HG03558 (cell line): ENCODE measurements around the gene ATN1.

Experiments
- ATAC-seq: cut with Tn5 transposase; IDR thresholded peaks from one replicate; pipeline ENCODE4 v1.9.1; 2021; ENCODE audit warnings: moderate number of reproducible peaks; ENCODE audit not compliant: unreplicated experiment; ENCODE audit errors: extremely low read depth

Gene ATN1

DNA sequence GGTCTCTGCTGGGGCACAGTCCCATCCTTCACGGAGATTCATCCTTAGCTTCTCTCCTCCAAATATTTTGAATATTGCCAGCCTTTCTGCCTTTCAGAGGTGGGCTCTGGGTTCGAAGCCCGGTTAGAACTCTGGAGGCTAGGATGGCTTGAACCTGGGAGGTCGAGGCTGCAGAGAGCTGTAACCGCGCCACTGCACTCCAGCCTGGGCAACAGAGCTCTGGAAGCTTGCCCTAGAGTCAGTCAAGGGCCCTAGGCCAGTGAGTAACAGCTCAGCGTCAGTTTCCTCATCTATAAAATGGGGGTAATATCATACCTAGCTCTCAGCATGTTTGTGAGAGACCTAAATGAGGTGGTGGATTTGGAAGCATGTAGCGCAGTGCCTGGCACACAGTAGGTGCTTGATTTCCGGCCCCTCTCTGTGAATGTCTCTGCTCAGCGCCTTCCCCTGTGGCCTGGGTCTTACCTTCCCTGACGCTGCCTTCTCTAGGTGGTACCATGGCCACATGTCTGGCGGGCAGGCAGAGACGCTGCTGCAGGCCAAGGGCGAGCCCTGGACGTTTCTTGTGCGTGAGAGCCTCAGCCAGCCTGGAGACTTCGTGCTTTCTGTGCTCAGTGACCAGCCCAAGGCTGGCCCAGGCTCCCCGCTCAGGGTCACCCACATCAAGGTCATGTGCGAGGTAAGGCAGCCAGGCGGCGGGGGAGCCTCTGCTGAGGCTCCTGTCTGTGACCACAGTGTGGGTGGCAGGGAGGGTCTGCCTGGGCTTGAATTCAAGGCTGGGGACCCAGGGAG is 26.8 kb downstream of the ATN1 start:
- ATAC-seq: no peak

DNA sequence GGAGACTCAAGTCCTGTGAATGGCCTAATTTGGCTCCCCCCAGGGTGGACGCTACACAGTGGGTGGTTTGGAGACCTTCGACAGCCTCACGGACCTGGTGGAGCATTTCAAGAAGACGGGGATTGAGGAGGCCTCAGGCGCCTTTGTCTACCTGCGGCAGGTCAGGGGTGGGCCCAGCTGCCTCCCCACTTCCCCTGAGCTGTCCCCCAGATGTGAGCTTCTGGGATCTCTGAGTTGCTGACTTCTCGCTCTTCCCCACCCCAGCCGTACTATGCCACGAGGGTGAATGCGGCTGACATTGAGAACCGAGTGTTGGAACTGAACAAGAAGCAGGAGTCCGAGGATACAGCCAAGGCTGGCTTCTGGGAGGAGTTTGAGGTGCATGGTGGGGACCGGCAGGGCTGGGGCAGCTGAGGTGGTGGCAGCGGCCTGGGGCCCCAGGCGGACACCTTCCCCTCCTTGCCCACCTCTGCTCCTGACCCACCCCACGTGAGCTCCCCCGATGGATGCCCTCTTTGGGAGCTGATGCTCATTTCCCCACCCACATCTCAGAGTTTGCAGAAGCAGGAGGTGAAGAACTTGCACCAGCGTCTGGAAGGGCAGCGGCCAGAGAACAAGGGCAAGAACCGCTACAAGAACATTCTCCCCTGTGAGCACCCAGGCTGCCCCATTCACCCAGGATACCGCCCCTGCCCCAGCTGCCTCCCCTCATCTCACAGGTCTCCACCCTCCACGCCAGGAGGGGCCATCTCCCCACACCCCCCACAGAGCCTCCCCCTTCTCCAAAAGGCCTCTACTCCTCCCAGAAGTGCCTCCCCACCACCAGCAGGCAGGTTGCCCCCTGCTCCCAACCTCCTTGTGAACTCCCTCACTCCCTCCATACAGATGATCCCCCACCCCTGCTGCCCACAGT is 27.6 kb downstream of the ATN1 start:
- no peak for ATAC-seq

DNA sequence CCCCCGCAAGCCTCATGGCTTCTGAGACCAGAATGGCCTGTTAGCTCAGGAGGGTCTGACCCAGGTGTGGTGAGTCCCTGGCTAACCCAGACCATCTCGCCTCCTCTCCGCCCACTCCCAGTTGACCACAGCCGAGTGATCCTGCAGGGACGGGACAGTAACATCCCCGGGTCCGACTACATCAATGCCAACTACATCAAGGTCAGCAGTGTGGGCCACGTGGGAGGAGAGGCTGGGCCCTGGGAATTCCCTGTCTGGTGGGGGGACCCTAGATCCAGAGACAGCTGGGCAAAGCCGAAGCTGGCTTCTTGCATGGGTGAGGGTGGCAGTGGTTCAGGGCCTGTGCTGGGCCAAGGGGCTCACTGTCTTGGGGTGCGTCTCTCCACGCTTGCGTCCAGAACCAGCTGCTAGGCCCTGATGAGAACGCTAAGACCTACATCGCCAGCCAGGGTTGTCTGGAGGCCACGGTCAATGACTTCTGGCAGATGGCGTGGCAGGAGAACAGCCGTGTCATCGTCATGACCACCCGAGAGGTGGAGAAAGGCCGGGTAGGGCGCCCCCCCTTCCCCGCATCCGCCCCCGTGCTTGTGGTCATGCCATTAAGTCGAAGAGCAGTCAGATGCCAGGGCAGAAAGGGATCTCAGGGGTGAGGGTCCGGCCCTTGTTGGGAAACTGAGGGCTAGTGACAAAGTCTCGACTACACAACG is 28.4 kb downstream of the ATN1 start:
- no peak for ATAC-seq

DNA sequence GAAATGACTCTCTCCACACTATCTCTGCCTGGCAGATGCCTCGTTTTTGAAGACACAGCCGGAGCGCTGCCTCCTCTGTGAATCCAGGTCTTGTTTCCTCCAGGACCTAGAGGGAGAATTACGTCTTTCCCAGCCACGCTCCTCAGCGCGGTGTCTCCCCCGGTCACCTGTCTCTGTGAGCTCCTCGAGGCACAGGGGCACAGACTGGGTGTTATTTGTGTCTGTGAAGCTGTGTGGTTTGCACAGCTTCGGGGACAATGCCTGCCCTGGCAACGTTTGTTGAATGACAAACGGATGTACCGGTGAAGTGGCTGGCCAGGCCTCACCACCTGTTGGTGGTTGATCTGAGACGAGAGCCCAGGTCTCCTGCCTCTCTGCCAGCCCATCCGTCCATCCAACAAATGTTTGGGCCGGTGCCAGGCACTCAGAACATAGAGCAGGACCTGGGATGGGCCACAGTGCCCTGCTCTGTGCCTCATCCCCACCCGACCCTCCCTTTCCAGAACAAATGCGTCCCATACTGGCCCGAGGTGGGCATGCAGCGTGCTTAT is 29.5 kb downstream of the ATN1 start:
- no peak for ATAC-seq

DNA sequence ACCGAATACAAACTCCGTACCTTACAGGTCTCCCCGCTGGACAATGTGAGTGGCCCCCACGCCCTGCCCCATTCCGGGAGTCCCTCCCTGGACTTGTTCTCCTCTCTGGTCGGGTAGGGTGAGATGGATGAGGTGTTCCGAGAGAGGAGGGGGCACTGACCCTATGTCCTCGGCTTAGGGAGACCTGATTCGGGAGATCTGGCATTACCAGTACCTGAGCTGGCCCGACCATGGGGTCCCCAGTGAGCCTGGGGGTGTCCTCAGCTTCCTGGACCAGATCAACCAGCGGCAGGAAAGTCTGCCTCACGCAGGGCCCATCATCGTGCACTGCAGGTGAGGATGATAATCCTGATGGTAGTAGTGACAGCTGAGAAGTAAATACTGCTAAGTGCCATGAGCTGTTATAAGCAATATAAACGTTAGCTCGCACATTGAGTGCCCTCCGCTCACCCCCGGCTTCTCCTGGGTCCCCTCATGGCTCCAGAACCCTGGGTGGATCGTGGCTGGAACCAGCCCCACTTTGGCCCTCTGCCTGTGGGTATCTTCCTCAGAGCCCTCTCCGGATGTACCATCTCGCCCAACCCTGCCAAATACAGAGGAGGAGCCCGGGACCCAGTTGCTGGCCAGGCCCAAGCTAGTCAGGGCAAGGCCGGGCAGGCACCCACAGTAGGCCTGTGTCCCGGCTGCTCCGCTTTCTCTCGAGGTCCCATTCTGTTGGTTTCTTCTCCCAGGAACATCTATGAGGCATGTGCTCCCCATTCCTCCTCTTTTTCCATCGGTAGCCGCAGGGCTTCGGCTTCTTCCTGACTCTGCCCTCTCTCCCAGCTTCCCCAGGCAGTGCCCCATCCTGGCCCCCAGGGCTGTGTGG is 30.2 kb downstream of the ATN1 start:
- no peak for ATAC-seq

DNA sequence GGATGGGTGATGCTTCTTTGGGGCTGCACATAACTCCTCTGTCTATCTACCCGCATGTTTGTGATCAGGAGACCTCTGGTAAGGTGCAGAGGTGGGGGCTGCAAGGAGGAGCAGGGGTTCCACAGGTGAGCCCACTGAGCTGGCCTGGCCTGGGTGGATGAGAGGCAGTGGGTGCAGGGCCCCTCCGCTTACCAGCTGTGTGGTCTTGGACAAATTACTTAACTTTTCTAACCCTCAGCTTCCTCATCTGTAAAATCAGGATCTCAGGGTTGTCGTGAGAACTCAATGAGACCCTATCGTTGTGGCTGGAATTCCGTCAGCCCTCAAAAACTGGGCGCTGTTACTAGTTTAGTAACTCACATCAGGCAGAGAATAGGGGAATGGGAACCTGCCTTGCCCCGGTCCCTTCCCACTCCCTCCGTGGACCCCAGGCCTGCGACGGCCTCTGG is 30.9 kb downstream of the ATN1 start:
- ATAC-seq: no peak

DNA sequence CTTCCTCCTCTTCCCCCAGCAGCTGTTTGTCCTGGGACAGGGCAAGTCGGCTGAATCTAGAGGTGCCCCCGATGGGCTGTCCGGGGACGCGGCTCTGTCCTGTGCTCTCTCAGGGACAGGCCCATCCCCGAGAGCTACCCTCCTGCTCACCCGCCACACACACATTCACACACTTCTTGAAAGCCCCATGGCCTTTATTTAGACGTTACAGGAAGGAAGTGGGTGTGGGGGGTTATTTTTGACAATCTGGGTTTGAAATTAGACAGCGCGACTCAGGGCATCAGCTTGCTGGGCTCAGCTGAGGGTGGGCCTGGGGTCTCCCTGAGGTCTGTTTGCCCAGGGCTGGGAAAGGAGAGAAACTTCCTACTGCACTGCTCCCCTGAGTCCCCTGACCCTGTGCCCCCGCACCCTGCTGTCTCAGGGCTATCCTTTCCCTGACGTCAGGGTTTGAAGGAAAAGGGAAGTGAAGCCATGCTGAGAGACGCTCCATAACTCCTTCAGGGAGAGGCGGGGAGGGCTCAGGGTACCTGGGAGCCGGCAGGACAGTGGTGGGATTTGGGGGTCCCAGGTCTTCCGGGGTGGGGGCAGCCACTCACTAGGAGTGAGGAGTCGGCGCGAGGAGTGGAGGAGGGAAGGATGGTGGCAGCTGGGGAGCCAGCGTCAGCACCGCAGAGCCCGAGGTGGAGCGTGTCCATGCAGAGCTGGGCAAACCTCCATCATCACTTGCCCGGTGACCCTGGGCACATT is 31.5 kb downstream of the ATN1 start:
- ATAC-seq: no peak

DNA sequence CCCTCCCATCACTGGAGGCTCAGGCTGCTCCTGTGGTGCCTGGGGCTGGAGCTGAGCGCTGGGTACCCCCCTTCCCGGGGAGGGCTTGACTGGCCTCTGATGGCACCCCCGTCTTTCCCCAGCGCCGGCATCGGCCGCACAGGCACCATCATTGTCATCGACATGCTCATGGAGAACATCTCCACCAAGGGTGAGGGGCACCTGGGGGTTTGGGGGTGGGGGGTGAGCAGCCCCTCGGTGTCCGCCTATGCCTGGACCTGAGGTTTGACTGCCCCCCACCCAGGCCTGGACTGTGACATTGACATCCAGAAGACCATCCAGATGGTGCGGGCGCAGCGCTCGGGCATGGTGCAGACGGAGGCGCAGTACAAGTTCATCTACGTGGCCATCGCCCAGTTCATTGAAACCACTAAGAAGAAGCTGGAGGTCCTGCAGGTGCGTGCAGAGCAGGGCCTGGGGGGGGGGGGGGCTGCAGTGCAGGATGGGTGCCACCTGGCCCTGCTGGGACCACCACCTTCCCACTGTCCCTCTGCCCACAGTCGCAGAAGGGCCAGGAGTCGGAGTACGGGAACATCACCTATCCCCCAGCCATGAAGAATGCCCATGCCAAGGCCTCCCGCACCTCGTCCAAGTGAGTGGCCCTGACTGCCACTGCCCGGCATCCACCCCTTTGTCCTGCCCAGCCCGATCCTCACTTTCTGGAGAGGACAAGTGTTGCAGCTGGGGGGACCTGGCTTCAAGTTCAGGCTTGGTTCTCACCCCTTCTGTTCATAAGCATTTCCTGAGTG is 32.2 kb downstream of the ATN1 start:
- ATAC-seq: no peak

DNA sequence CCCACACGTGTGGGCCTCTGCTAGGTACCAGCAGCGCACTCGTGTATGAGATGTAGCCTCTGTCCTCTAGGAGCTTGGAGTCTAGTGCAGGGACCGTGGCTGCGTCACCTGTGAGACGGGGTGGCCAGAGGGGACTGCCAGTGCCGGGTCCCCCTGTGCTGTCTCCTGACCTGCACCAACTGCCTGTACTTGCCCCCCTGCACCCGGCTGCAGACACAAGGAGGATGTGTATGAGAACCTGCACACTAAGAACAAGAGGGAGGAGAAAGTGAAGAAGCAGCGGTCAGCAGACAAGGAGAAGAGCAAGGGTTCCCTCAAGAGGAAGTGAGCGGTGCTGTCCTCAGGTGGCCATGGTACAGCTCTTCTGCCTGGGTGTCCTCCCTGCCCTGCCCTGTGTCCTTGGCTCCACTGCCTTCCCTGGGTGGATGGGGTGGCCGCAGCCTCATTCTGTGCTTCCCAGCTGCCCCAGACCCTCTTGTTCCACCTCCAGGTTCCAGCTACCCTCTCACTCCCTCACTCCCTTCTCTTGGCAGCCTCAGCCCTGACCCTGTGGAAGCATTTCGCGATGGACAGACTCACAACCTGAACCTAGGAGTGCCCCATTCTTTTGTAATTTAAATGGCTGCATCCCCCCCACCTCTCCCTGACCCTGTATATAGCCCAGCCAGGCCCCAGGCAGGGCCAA is 33.0 kb downstream of the ATN1 start:
- no peak for ATAC-seq

DNA sequence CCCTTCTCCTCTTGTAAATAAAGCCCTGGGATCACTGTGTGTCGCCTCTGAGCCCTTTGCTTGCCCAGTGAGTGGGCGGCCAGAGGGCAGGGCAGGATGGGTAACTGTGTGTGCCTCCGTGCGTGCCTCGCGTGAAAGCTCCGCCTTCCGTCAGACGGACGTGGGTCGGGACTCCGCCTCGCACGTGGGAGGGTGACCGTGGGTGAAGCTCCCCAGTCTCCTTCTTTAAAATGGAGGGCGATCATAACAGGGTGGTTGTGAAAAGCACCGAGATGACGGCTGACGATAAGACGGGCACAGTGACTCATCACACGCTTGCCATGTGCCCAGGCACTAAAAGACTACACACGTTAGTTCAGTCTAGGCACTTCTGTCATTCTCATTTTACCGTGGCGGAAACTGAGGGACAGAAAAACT is 33.5 kb downstream of the ATN1 start:
- no peak for ATAC-seq

DNA sequence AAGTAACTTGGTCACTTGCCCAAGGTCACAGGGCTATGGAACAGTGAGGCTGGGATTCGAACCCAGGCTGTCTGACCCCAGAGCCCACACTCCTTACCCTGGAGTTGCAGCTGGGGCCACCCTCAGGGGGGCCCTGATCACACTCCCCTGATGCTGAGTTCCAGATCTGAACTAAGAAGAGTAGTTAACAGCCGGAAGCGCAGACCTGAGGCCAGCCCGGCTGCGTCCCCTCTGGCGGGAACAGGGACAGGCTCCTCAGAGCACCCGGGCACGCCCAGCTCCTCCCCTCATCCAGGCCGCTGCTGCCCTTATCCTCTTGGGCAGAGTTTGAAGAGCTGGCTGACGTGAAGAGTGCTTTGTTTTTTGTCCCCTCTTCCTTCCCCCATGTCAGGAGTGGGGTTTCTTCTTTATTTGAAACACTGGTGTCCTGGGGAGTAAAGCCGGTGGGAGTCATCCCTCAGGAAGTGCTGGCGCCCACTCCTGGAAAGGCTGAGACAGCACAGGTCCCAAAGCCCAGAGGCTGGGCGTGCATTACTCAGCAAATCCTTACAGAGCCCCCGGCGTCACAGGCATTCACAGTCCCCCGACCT is 34.0 kb downstream of the ATN1 start:
- no peak for ATAC-seq

DNA sequence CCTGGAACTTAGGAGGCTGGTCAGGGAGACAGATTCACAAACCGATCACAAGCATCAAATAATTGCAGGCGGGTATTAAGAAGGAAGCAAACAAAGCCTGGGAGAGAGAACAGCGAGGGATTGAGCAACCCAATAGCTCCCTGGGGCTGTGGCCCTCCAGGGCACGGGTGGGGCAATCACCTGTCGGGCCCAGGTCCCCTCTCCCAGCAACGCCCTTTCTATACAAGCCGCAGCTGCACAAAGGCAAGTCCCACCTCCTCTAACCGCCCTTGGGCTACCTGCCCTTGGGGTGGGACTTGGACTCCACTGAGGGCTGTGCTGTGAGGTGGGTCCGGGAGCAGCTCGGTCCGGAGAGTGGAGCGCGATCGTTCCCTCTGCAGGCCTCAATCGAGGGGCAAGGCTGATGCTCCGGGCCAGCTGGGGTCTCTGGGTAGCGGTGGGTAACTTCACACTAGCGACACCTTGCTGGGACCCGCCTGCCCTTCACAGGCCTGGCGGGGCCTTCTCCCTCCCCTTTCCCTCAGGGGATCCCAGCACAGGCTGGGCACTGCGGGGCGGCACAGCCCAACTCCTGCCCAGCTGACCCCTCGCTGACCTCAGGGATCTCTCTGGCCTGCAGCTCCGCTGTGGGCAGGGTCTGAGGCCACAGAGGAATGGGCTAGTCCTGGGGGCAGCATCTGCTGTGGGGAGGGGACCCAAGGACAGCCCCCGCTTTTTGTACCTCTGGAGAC is 34.7 kb downstream of the ATN1 start:
- ATAC-seq: no peak

DNA sequence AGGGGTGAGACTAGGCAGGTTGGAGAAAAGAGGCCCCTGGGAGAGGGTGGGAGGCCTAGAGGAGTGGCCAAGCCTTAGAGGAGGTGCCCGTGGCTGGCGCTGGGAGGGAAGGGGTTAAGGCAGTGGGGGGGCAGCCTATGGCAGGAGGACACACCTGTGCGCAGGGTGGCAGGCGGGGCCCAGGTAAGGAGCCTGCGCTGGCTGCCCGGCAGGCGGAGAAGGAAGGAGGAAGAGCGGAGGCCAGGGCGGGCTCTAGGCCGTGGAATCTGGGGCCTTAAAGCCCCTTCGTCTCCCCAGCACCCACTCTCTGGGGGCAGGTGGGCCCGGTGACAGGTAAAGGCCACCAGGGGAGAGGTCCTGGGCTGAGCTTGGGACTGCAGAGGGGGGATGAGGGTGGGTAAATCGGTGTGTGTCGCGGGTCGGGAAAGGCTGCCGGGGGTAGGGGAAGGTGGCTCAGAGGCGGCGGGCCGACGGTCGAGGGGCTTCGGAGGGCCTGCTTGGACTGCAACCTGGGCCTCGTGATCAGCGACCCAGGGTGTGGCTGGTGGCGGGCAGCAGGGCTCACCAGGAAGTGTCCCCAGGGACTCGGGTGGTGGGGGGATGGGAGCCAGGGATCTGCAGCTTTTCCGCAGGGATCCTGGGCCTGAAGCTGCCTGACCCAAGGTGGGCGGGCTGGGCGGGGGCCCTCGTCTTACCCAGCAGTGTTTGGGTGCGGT is 35.4 kb downstream of the ATN1 start:
- ATAC-seq: no peak

DNA sequence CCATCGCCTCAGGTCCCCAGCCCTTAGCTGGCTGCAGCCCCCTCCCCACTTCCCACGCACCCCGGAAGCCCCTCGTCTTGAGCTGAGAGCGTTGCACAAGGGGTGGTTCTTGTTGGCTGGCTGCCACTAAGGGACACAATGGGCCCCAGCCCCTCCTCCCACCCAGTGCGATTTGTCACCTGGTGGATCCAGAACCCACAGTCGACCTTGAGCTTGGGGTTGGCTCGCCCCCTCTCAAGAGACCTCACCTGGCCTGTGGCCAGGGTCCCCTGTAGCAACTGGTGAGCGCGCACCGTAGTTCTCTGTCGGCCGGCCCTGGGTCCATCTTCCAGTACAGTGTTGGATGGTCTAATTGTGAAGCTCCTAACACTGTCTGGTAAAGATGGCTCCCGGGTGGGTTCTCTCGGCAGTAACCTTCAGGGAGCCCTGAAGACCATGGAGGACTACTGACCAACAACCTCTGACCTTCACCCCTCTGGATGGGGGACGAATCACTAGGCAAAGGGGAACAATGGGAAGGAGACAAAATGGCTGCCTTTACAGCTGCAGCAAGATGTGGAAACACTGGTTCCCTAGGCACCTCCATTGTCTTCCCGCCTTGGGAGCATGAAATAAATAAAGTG is 36.1 kb downstream of the ATN1 start:
- ATAC-seq: no peak

DNA sequence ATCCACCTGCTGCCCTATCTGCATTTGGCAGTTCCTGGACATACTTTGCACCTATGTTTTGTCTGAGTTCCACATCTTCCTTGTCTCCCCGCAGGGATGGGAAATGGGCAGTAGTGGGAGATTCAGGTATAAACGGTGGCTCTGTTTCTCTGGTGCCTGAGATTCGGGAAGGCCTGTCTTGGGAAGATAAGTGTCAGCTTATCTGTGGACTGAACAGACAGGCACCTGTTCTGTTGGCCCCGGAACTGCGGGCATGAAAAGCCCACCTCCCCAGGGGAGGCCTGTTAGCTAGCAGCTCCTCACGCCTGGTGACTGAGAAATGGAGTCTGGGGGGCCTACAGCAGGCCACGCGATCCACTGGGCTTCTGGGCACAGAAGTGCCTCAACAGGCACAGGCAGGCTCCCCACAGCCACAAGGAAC is 36.9 kb downstream of the ATN1 start:
- no peak for ATAC-seq
